Measurements from ENCODE around the gene NSRP1.

- TF ChIP-seq HDGF (IDR thresholded peaks at IDR 0.05): no peak
- no peak for TF ChIP-seq DPF2 (IDR thresholded peaks at IDR 0.05)
- no peak for TF ChIP-seq ATF2 (IDR thresholded peaks at IDR 0.05; ENCODE audit: low read length)
- TF ChIP-seq EP300 (IDR thresholded peaks at IDR 0.05; ENCODE audit: borderline replicate concordance in 1 of 2, control insufficient read depth in 1 of 2, low read depth in 2 of 2, low read length in 2 of 2): no peak
- no peak for TF ChIP-seq HCFC1 (IDR thresholded peaks at IDR 0.05; ENCODE audit: low read length)
- no peak for TF ChIP-seq POLR2A (IDR thresholded peaks at IDR 0.05; ENCODE audit: low read depth, low read length)
- no peak for TF ChIP-seq CTCF (IDR thresholded peaks at IDR 0.05 in 2 of 3, conservative IDR thresholded peaks at IDR 0.05 in 1 of 3; ENCODE audit: control insufficient read depth in 2 of 3, extremely low read depth in 1 of 3, insufficient read depth in 1 of 3, low read depth in 3 of 3, low read length in 3 of 3)
- TF ChIP-seq CHD4 (IDR thresholded peaks at IDR 0.05): no peak
- no peak for TF ChIP-seq MTA2 (IDR thresholded peaks at IDR 0.05; ENCODE audit: low read depth)
Measured at GRCh38 chr17:30200106-30200505, 83.5 kb downstream of the NSRP1 start.
